AG04450 (cell line): ENCODE data around the gene LPCAT1. TPM values are rescaled to one million over a fixed set of nuclear protein-coding genes. Genes with fewer than 3 reads are reported as not detected.

Experiments
- CTCF ChIA-PET: fragments of 300-600, 350-600 bp; formaldehyde crosslinking; extraction: SDS; loops from one replicate; lab custom pipeline; 2022; ENCODE audit warnings: antibody characterized with exemption, inconsistent platforms; lab: Charles Lee
- POLR2A ChIA-PET: fragments of 350-600 bp; formaldehyde crosslinking; extraction: SDS; loops from one replicate; lab custom pipeline; 2021; ENCODE audit warnings: antibody characterized with exemption, inconsistent platforms; lab: Yijun Ruan, JAX
- DNase-seq: peaks from one replicate; pipeline ENCODE4 v3.0.0-alpha.2; 2011; ENCODE audit warnings: low read depth, low spot score
- H3K27ac ChIP-seq: one replicate; pipeline ENCODE4 v1.5.1; 2012; ENCODE audit warnings: low read depth, low read length, control low read depth
- H3K27me3 ChIP-seq: one replicate; pipeline ENCODE4 v1.6.0; 2012; ENCODE audit warnings: low read length; ENCODE audit not compliant: control insufficient read depth, insufficient read depth
- H3K4me3 ChIP-seq: 2 replicates; pipeline ENCODE4 v1.5.1; 2011; ENCODE audit warnings: mild to moderate bottlenecking, low read depth, low read length, control low read depth
- H3K9me3 ChIP-seq: 2 replicates; pipeline ENCODE4 v1.5.1; 2012; ENCODE audit warnings: low read length; ENCODE audit not compliant: control insufficient read depth, insufficient read depth
- polyA plus RNA-seq: library from polyadenylated mRNA; depleted of rRNA; stranded (reverse); fragments of >200 nt; gene quantifications from 2 replicates; pipeline ENCODE4 v1.2.3, GENCODE V29; 2011
- TF ChIP-seq, protein P1 (sequence below): IDR thresholded peaks from 2 replicates; pipeline ENCODE4 v1.5.1; 2011; ENCODE audit warnings: low read depth, low read length, control low read depth, inconsistent platforms

LPCAT1 gene
- polyA plus RNA-seq, 1 experiment: 23.4 TPM

DNA sequence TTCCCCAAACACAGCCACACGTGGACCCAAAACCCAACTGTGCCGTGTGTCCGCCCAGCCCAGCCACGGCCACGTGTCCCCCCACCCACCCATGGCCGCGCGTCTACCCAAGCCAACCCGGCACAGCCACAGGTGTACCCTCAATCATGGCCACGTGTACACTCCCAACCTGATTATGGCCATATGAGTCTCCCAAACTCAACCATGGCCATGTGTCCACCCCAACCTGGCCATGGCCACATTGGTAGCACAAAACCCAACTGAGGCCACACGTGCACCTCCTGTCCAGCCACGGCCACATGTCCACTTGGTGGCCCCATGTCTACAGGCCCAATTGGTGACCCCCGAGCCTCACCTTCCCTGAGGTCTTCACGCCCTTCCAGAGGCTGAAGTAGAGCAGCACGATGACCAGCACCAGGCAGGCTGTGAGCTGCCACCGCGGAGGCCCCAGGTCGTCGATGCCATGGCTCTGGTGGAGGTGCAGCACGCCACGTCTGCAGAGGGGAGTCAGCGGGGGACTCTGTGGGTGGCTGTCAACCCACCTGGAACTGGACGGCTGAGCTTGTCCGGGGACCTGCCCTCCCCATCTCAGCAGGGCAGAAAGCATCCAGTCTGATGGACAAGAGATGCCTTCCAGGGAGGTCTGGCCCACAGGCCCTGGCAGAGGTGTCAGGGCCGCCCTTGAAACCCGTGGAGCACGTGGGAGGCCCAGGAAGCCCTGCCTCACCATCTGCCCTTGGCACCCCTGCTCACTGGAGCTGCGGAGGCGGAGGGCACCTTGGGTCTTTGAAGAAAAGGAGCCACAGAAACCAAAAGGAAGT is 102.0 kb downstream of the LPCAT1 start:
- TF ChIP-seq, protein P1, sequence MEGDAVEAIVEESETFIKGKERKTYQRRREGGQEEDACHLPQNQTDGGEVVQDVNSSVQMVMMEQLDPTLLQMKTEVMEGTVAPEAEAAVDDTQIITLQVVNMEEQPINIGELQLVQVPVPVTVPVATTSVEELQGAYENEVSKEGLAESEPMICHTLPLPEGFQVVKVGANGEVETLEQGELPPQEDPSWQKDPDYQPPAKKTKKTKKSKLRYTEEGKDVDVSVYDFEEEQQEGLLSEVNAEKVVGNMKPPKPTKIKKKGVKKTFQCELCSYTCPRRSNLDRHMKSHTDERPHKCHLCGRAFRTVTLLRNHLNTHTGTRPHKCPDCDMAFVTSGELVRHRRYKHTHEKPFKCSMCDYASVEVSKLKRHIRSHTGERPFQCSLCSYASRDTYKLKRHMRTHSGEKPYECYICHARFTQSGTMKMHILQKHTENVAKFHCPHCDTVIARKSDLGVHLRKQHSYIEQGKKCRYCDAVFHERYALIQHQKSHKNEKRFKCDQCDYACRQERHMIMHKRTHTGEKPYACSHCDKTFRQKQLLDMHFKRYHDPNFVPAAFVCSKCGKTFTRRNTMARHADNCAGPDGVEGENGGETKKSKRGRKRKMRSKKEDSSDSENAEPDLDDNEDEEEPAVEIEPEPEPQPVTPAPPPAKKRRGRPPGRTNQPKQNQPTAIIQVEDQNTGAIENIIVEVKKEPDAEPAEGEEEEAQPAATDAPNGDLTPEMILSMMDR: no peak
- Histone ChIP-seq H3K4me3 (no peak overlapping the region), H3K27me3 (no peaks in the 10 kb centered on the region), H3K9me3 (peaks cover 38% of the 10 kb centered on the region), H3K27ac (no peak overlapping the region)
- no peak for DNase-seq
- CTCF ChIA-PET: no interaction called here
- POLR2A ChIA-PET: no interaction called here

DNA sequence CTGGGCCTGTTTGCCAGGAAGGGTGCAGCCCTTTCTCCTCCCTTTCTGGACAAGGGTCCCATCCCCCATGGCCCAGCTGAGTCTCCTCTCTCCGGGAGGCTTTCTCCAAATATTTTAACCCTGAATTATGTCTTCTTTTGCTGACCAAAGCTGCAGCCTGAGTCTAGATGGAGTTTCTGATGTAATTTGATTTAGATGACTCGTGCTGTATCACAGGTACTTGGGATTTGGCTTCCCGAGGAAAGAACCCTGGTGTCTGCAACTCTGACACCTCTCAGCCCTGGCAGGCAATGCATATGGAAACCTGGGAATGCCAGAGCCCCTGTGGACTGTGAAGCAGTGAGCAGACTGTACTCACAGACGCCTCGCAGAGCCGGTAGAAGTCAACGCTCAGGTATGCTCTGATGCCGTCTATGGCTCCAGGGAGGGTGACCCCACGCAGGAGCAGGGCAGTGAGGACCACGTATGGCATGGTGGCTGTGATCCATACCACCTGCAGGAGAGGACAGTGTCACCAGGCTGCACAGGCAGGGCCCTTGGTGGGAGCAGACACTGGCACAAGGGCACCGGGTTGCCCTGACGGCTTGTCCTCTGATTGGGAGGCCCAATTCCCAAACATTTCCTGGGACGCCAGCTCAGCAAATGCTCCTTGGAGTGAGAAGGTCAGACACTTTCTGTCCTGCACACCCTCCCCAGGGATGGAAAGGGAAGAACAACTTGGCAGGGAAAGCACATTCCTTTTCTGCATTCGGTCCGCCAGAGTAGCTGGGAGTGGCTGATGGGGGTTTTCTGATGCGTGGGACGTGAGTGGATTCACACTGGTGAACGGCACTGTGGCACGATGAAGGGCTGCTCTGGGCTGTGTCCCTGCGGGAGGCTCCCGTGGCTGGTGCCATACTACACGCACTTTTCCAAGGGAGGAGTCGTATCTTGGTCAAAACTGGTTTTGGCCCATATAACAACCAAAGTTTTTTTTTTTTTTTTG is 103.3 kb downstream of the LPCAT1 start:
- TF ChIP-seq, protein P1: no peak
- Histone ChIP-seq H3K27ac (no peak overlapping the region), H3K9me3 (peaks cover 38% of the 10 kb centered on the region), H3K27me3 (no peaks in the 10 kb centered on the region), H3K4me3 (no peak overlapping the region)
- no peak for DNase-seq
- ChIA-PET CTCF (no interaction called here), POLR2A (no interaction called here)

DNA sequence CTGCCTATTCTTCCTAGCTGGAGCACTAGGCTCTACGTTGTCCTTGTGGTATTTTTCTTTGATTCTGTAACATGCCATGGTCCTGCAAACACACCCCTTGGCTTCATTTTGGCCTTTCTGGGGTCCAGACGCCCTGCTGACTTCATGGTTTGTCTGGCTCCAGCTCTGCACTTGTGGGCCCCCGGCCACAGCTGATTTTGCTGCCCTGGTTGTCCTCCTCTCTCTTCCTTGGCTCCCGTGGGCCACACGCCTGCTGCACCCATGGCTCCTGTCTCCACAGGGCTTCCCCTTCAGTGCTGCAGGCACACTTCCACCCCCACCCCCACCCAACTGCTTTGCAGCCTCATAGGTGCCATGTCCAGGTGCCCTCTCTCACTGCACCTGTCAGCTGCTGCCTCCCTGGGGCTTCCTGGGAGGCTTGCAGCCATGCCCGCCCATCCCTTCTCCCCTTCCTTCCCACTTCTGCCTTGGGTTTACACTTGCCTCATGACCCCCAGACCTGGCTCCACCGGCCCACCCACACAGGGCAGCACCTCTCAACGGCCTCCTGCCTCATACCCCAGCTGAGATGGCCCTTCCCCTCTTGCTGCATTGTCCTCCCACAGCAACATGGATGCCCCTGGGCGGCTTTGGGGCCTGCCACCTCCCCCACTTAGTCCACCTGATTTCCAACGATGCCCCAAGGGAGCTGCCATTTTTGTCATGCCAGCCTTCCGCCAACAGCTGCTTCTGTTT is 104.1 kb downstream of the LPCAT1 start:
- H3K4me3 ChIP-seq: no peak overlapping the region
- CTCF ChIA-PET: no interaction called here
- TF ChIP-seq, protein P1: no peak
- no peak overlapping the region for H3K27ac ChIP-seq
- no peaks in the 10 kb centered on the region for H3K27me3 ChIP-seq
- peaks cover 36% of the 10 kb centered on the region for H3K9me3 ChIP-seq
- DNase-seq: no peak
- POLR2A ChIA-PET: no interaction called here

DNA sequence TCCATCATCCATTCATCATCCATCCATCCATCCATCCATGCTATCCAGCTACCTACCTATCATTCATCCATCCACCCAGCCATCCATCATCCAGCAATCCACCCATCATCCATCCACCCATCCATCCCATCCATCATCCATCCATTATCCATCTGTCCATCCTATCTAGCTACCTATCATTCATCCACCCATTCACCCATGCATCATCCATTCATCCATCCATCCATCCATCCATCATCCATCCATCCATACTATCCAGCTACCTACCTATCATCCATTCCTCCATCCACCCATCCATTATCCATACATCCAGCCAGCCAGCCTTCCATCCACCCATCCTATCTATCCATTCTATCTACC is 104.9 kb downstream of the LPCAT1 start:
- H3K9me3 ChIP-seq: peaks cover 28% of the 10 kb centered on the region
- H3K27me3 ChIP-seq: no peaks in the 10 kb centered on the region
- DNase-seq: no peak
- TF ChIP-seq, protein P1: no peak
- POLR2A ChIA-PET: no interaction called here
- no peak overlapping the region for H3K4me3 ChIP-seq
- no peak overlapping the region for H3K27ac ChIP-seq
- CTCF ChIA-PET: no interaction called here
